DMS79 (cell line): ENCODE measurements around the gene RAPSN.

ENCODE experiments used
- DNase-seq: peaks from one replicate; lab custom pipeline; 2025; lab: John Stamatoyannopoulos, UW

Gene RAPSN

DNA sequence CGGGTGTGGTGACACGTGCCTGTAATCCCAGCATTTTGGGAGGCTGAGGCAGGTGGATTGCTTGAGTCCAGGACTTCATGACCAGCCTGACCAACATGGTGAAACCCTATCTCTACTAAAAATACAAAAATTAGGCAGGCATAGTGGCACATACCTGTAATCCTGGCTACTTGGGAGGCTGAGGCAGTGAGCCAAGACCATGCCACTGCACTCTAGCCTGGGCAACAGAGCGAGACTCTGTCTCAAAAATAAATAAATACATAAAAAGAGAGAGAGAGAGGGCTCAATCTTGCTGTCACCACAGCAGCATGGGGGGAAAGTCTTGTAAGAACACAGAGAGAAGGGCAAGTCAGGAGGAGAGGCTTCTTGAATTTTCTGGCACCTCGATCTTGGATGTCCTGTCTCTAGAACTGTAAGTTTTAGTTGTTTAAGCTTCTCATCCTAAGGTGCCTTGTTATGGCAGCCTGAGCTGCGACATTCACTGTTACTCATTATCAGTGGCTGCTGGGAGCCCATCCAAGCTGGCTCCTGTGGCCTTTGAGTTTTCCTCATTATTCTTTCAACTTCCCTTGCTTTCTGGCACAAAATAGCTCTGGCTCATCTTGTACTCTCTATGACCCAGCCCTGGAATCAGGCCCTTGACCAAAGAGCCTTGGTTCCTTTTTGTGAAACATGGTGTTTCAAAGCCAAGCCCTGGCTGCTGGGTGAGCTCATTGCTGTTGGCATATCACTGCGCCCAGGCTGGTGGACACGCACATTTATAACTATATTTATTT, 14.7 kb downstream of the RAPSN start:
- DNase-seq: no peak

DNA sequence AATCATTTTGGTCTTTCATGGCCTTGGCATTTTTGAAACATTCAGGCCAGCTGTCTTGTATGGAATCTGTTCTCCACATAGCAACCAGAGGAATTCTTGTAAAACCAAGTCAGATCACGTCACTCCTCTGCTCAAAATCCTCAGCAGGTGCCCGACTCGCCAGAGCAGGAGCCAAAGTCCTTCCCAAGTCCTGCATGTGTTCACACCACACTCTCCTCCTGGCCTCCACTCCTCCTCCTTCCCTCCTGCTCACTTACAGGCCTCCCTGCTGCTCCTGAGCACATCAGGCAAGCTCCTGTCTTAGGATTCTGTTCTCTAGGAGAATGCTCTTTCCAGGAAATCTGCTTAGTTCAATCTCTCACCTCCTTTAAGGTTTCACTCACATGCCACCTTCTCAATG, 15.8 kb downstream of the RAPSN start:
- no peak for DNase-seq

DNA sequence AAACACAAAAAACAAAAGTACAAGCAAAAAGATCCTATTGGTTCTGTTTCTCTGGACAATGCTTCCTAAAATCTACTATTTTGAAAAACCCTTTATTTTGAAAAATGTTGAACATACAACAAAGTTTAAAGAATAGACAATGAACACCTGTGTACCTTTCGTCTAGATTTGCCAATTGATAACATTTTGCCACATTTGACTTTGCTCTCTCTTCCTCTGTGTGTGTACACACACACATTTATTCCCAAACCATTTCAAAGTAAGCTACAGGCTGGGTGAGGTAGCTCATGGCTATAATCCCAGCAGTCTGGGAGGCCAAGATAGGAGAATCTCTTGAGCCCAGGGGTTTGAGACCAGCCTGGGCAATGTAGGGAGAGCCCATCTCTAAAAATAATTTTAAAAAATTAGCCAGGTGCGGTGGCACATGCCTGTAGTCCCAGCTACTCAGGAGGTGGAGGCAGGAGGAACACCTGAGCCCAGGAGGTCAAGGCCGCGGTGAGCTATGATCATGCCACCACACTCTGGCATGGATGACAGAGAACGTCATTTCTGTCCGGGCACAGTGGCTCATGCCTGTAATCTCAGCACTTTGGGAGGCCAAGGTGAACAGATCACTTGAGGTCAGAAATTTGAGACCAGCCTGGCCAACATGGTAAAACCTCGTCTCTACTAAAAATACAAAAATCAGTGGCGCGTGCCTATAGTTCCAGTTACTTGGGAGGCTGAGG, 17.4 kb downstream of the RAPSN start:
- DNase-seq: no peak

DNA sequence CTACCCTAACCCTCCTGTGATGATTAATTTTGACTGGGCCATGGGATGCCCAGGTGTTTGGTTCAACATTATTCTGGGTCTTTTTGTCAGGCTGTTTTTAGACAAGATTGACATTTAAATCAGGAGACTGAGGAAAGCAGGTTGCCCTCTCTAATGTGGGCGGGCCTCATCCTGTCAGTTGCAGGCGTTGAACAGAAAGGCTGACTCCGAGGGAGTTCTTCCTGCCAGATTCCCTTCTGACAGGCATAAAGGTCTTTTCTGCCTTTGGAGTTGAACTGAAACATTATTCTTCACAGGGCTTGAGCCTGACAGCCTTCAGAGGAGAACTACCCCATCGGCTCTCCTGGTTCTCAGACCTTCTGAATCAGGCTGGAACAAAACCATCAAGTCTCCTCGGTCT, 18.4 kb downstream of the RAPSN start:
- DNase-seq: no peak

DNA sequence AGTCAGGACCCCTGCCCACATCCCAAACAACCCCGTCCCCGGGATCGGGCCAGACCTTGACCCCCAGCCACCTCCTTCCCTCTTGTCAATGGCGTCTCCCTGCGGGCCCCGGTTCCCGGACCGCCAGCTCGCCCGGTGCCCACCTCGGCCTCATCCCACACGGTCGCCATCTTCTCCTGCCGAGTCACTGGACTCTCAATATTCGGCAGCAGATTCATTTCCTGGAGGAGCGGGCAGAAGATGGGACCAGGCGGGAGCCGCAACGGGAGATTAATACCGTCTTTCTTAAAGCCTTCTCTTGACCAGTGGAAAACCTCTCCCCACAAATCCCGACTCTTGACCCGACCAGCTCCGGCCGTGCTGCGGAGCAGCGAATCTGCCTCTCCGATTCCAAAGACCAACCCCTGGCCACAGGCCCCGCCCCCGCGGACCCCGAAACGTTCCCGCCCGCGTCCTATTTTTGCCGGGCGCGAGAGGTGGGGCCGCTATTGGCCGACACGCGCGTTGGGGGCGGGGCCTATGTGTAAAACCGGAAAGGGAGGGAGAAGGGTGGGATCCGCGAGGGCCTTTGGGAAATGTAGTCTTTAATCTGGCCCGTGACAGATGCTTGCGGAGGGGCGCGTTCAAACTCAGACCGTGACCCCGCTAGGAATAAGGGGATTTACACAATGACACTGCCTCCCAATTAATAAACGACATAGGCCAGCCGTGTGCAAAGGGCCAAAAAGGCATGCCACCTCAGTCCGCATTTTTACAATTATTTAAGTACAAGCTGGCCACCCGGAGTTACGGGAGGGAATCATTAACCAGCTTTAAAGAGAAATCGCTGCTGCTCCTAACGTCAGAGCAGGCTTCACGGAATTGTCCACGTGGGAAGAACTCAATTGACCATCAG, 22.6 kb downstream of the RAPSN start, which contains the start of gene PSMC3:
PSMC3 (minus strand) TSS at position 378 of the 895 bp plus-strand sequence; CDS start at position 218, 160 bp downstream.
- DNase-seq: peak; percentile 88

- DNase-seq: no peak
Observed at GRCh38 chr11:47425611-47426010, 23.3 kb downstream of the RAPSN start.

- DNase-seq: no peak
Observed at GRCh38 chr11:47418454-47419259, 30.3 kb downstream of the RAPSN start.

GRCh38 chr11:47417712-47418111, 31.2 kb downstream of the RAPSN start:
- no peak for DNase-seq

DNA sequence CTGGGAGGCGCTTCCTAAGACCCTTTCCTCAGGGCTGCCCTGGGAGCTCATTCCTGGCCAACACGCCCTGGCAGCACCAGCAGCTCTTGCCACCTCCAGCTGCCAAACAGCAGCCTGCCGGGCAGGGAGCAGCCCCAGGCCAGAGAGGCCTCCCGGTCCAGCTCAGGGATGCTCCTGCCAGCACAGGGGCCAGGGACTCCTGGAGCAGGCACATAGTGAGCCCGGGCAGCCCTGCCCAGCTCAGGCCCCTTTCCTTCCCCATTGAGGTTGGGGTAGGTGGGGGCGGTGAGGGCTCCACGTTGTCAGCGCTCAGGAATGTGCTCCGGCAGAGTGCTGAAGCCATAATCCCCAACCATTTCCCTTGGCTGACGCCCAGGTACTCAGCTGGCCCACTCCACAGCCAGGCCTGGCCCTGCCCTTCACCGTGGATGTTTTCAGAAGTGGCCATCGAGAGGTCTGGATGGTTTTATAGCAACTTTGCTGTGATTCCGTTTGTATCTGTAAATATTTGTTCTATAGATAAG, 32.9 kb downstream of the RAPSN start:
- peak; percentile 80 for DNase-seq

DNA sequence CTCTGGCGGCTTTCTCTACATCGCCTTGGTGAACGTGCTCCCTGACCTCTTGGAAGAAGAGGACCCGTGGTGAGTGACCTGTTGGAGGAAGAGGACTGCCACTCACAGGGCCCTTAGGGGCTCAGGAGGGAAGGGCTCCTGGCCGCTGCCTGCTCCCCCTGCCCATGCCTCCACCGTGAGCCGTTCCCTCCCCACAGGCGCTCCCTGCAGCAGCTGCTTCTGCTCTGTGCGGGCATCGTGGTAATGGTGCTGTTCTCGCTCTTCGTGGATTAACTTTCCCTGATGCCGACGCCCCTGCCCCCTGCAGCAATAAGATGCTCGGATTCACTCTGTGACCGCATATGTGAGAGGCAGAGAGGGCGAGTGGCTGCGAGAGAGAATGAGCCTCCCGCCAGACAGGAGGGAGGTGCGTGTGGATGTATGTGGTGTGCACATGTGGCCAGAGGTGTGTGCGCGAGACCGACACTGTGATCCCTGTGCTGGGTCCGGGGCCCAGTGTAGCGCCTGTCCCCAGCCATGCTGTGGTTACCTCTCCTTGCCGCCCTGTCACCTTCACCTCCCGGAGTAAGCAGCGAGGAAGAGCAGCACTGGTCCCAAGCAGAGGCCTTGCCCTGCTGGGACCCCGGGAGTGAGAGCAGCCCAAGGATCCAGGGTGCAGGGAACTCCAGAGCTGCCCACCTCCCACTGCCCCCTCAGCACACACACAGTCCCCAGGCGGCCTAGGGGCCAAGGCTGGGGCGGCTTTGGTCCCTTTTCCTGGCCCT, 33.7 kb downstream of the RAPSN start:
- no peak for DNase-seq

- no peak for DNase-seq
Observed at GRCh38 chr11:47414685-47415070, 34.3 kb downstream of the RAPSN start.

DNA sequence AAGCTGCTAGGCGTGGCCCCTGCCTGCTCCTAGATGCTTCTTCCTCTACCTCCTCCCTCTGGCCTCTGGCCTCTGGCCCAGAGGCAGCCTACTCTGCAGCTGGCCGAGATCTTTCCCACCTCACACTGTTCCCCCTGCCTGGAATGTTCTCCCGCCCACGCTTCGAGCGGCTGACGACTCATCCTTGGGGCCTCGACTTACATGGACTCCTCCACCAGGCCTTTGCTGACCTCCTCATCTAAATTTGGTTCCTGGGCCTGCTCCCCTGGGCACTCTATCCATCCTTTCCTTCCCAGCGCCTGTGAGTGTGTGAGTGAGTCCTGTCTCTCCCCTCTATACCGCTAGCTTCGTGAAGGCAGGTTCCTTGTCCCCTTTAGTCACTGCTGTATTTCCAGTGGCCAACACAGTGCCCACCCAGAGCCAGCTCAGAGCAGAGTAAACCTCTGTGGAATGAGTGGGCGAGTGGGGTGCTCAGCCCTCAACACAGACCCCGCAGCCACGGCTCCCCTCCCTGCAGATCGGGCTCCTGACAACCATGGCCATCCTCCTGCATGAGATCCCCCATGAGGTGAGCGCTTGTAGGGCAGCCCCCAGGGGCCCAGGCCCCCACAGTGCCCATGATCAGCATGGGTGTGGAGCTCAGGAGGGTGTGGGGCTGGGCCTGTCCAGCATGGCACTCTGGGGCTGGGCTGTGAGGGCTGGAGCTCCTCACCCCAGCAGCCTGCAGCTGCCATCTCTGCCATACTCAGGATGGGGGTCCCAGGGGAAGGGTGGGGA, 34.8 kb downstream of the RAPSN start:
- no peak for DNase-seq

- no peak for DNase-seq
Observed at GRCh38 chr11:47413351-47413750, 35.6 kb downstream of the RAPSN start.

DNA sequence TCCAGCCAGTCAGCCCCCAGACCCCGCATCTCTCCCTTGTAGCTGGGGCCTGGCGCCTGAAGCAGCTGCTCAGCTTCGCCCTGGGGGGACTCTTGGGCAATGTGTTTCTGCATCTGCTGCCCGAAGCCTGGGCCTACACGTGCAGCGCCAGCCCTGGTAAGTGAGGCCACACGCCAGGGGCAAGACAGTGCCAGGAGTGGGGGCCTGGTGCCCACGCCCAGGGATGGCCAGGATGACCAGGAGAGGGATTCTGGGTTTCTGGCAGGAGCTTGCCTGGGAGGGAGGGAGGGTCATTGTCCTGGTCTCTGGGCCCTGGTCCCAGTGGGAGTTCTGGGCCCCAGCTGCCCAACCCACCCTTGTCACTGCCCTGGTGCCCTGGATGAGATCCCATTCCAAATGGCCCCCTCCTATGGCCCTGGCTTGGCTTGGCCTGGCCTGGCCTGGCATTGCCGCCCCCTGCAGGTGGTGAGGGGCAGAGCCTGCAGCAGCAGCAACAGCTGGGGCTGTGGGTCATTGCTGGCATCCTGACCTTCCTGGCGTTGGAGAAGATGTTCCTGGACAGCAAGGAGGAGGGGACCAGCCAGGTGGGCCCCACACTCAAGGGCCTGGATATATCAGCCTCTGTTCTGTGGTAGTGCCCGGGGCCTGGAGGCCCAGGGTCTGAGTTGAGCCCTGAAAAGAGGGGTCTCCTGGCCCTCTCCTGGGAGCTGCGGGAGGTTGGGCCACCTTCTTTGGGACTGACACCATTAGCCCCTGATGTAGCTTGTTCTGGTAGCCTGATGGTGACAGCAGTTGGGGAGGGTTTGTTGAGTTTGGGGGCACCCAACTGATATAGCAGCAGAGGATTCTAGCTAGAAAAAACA, 36.8 kb downstream of the RAPSN start:
- DNase-seq: no peak

GRCh38 chr11:47410370-47411264, 38.3 kb downstream of the RAPSN start:
- DNase-seq: no peak

DNA sequence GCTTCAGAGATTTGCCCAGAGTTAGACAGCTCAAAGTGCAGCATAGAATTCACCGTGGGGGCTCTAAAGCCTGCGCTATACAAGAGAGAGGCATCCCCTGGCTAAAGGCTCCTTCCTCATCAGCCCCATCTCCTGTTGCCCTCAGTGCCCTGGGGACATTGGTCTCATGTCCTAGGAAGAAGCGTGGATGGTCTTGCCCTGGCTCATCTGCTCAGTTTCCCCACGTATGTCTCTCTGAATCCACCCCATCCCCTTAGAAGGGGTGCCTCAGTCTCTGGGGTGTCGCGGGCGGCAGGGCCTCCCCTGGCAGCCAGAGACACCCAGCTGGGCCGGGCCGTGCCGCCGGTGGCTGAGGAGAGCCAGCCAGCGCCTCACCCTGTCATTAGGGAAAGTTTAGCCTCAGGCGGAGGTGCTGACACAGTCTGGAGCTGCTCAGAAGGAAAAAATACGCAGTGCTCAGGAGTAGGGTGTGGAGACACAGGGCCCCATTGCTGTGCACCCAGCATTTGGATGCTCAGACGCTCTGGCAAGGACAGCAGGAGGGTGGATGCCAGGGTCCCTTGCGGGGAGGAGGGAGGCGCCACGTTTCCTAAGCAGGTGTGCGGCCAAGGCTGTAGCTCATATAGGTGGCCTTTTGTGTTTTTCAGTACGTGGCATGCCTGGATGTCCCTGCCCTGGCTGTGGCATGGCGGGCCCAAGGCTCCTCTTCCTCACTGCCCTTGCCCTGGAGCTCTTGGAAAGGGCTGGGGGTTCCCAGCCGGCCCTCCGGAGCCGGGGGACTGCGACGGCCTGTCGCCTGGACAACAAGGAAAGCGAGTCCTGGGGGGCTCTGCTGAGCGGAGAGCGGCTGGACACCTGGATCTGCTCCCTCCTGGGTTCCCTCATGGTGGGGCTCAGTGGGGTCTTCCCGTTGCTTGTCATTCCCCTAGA, 39.2 kb downstream of the RAPSN start:
- no peak for DNase-seq
